Osteocyte (in vitro differentiated cells): ENCODE results near the gene DARS2. TPM values are rescaled to one million over a fixed set of nuclear protein-coding genes. Genes with fewer than 3 reads are reported as not detected.
"Not testable (repeated sequence)": the region's sequence is repeated elsewhere in the genome, so short reads cannot be mapped to it uniquely, and the experiment has no call there.

Experiments used
- DNase-seq: peaks from one replicate; pipeline ENCODE4 v3.0.0; 2021; ENCODE audit warnings: mixed read lengths; ENCODE audit not compliant: unreplicated experiment; ENCODE audit errors: extremely low spot score
- H3K27ac Mint-ChIP-seq: one replicate; pipeline ENCODE4 v1.8.0; 2021; ENCODE audit warnings: mild to moderate bottlenecking, mixed read lengths; ENCODE audit not compliant: unreplicated experiment
- H3K27me3 Mint-ChIP-seq: one replicate; pipeline ENCODE4 v1.8.0; 2021; ENCODE audit warnings: mixed read lengths; ENCODE audit not compliant: unreplicated experiment
- H3K36me3 Mint-ChIP-seq: one replicate; pipeline ENCODE4 v1.8.0; 2021; ENCODE audit warnings: mixed read lengths; ENCODE audit not compliant: unreplicated experiment
- H3K4me1 Mint-ChIP-seq: one replicate; pipeline ENCODE4 v1.8.0; 2021; ENCODE audit warnings: mixed read lengths; ENCODE audit not compliant: unreplicated experiment
- H3K4me3 Mint-ChIP-seq: one replicate; pipeline ENCODE4 v1.8.0; 2021; ENCODE audit warnings: mild to moderate bottlenecking, moderate library complexity, mixed read lengths; ENCODE audit not compliant: unreplicated experiment
- H3K9me3 Mint-ChIP-seq: one replicate; pipeline ENCODE4 v1.8.0; 2021; ENCODE audit warnings: mixed read lengths; ENCODE audit not compliant: unreplicated experiment
- total RNA-seq: library from RNA; stranded (reverse); gene quantifications from 2 replicates; pipeline ENCODE4 v1.2.1, GENCODE V29; 2021
- TF ChIP-seq, protein P1 (sequence below): fragments of 200-600 bp; sonication (generic); IDR thresholded peaks from 2 replicates; pipeline ENCODE4 v1.5.0; 2021; ENCODE audit warnings: antibody characterized with exemption, mild to moderate bottlenecking, moderate library complexity

The DARS2 gene
- total RNA-seq, 1 donor from 2014 or later = 12.8 TPM

DNA sequence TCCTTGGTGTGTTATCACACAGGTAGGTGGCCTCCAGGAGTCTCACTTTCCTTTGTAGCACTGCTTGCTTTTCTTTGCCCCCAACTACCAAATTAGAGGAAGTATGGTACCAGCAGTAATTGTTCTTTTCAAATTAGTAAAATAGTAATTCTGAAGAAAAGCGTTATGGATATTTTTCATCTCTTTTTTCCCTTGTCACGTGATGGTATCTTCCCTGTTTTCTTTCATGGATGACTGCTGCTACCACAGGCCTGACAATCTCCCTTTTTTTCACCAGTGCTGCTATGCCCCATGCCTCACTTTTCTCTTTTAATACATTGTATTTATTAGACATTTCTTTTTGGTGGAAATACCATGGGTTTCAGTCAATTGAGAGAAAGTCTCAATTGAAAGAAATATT lies 47.0 kb downstream of the DARS2 start:
- peaks cover 24% of the 10 kb centered on the region for H3K4me1 Mint-ChIP-seq
- peaks cover 36% of the 10 kb centered on the region for H3K36me3 Mint-ChIP-seq
- no peak overlapping the region for H3K27ac Mint-ChIP-seq
- no peaks in the 10 kb centered on the region for H3K9me3 Mint-ChIP-seq
- no peaks in the 10 kb centered on the region for H3K27me3 Mint-ChIP-seq
- TF ChIP-seq, protein P1, sequence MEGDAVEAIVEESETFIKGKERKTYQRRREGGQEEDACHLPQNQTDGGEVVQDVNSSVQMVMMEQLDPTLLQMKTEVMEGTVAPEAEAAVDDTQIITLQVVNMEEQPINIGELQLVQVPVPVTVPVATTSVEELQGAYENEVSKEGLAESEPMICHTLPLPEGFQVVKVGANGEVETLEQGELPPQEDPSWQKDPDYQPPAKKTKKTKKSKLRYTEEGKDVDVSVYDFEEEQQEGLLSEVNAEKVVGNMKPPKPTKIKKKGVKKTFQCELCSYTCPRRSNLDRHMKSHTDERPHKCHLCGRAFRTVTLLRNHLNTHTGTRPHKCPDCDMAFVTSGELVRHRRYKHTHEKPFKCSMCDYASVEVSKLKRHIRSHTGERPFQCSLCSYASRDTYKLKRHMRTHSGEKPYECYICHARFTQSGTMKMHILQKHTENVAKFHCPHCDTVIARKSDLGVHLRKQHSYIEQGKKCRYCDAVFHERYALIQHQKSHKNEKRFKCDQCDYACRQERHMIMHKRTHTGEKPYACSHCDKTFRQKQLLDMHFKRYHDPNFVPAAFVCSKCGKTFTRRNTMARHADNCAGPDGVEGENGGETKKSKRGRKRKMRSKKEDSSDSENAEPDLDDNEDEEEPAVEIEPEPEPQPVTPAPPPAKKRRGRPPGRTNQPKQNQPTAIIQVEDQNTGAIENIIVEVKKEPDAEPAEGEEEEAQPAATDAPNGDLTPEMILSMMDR = no peak
- H3K4me3 Mint-ChIP-seq = no peak overlapping the region
- DNase-seq = no peak

GRCh38 chr1:173876732-173877131 lies 52.3 kb downstream of the DARS2 start:
- Mint-ChIP-seq H3K4me1 (peaks cover 3% of the 10 kb centered on the region), H3K9me3 (no peaks in the 10 kb centered on the region), H3K36me3 (peaks cover 41% of the 10 kb centered on the region), H3K27me3 (no peaks in the 10 kb centered on the region), H3K27ac (no peak overlapping the region), H3K4me3 (no peak overlapping the region)
- no peak for DNase-seq
- TF ChIP-seq, protein P1 = no peak

DNA sequence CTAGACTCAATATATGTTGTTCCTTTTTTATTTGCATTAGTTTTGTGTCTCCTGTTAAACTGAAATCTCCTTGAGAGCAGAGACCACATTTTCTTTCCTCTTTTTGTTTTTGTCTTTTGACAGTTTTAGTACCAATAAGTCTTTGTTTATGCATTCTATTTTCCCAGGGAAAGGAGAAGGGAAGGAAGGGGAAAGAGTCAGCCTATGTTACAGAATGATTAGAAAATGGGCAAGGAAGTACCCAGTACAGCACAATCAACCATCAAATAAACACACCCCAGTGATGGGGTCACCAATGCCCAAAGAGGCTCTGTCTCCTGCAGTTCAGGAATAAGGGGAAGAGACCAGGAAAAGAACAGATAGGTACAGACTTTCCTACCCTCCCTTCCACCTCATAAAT lies 53.8 kb downstream of the DARS2 start:
- H3K27ac Mint-ChIP-seq = no peak overlapping the region
- no peak overlapping the region for H3K4me3 Mint-ChIP-seq
- no peaks in the 10 kb centered on the region for H3K9me3 Mint-ChIP-seq
- TF ChIP-seq, protein P1 = no peak
- no peaks in the 10 kb centered on the region for H3K4me1 Mint-ChIP-seq
- peaks cover 35% of the 10 kb centered on the region for H3K36me3 Mint-ChIP-seq
- DNase-seq = no peak
- H3K27me3 Mint-ChIP-seq = no peaks in the 10 kb centered on the region

GRCh38 chr1:173881117-173881516 lies 56.6 kb downstream of the DARS2 start:
- not testable (repeated sequence) for H3K4me3 Mint-ChIP-seq, H3K27ac Mint-ChIP-seq, H3K27me3 Mint-ChIP-seq, H3K9me3 Mint-ChIP-seq, H3K4me1 Mint-ChIP-seq, DNase-seq
- H3K36me3 Mint-ChIP-seq = peaks cover 28% of the 10 kb centered on the region

DNA sequence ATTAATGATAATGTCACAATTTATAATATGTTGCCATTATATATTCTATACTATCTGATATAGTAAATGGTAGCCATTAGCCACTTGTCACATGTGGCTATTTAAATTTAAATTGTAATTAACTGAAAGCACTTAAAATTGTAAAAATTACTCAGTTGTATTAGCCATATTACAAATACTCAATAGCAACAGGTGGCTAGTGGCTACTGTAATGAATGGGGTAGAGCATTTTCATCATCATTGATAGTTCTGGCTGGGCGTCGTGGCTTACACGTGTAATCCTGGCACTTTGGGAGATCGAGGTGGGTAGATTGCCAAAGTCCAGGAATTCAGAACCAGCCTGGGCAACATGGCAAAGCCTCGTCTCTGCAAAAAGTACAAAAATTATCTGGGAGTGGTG lies 60.2 kb downstream of the DARS2 start:
- H3K27ac Mint-ChIP-seq = no peak overlapping the region
- peaks cover 28% of the 10 kb centered on the region for H3K36me3 Mint-ChIP-seq
- H3K4me1 Mint-ChIP-seq = no peaks in the 10 kb centered on the region
- no peak for DNase-seq
- TF ChIP-seq, protein P1 = no peak
- no peaks in the 10 kb centered on the region for H3K27me3 Mint-ChIP-seq
- no peaks in the 10 kb centered on the region for H3K9me3 Mint-ChIP-seq
- no peak overlapping the region for H3K4me3 Mint-ChIP-seq
